ENCODE data around the gene PIK3R4. TPM values are rescaled to one million over a fixed set of nuclear protein-coding genes. Genes with fewer than 3 reads are reported as not detected.

PIK3R4 gene
- polyA plus RNA-seq, 1 of the 3 experiments (the other 2 are of a cell fraction): 27.2 TPM

DNA sequence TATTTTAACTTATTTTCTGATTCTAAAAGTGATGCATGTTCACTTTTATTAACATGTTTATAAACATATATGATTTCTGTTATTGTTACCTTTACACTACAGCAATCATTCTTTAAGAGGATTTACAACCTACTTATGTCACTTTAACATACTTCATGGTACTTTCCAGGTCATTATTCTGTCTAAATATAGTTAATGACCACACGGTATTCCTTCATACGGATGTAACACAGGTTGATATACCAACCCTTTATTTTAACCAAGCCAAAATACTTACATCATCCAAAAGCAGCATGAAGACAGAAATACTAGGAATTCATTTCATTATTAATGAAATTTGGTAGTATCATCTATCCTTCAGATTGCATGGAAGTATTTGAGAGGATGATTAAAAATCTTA lies 18.6 kb downstream of the PIK3R4 start:
- H3K4me1 ChIP-seq (ENCODE audit: control insufficient read depth in 1 of 2, insufficient read depth in 2 of 2, low read depth in 1 of 2, low read length in 1 of 2): peaks cover 3 to 6% of the 10 kb centered on the region in 2 experiments; a peak in 2 of 4 replicates
- WGBS (ENCODE audit: low lambda C conversion rate): 96% methylated on average over 2 of the region's 2 CpGs
- no peak overlapping the region for H3K4me2 ChIP-seq
- H4K20me1 ChIP-seq (ENCODE audit: insufficient read depth): no peaks in the 10 kb centered on the region
- H3K4me3 ChIP-seq (ENCODE audit: low read depth in 2 of 2, low read length in 1 of 2): no peak overlapping the region
- H3F3A ChIP-seq (replicated peaks; ENCODE audit: insufficient read depth): peaks cover 8% of the 10 kb centered on the region
- TF ChIP-seq POLR2AphosphoS5 (IDR thresholded peaks at IDR 0.05; ENCODE audit: low read depth, low read length) (no peak), FOXM1 (IDR thresholded peaks at IDR 0.05; ENCODE audit: low read depth) (no peak), EZH2phosphoT487 (IDR thresholded peaks at IDR 0.05; ENCODE audit: borderline replicate concordance, low read depth) (no peak), TAF1 (IDR thresholded peaks at IDR 0.05; ENCODE audit: borderline replicate concordance, low read depth, low read length) (no peak), NRF1 (IDR thresholded peaks at IDR 0.05; ENCODE audit: low read depth, low read length) (no peak), FOXJ3 (CRISPR knock-in tag; IDR thresholded peaks at IDR 0.05) (no peak), RFX5 (IDR thresholded peaks at IDR 0.05; ENCODE audit: low read length) (no peak), RAD21 (IDR thresholded peaks at IDR 0.05; ENCODE audit: low read length) (no peak), YY1 (IDR thresholded peaks at IDR 0.05; ENCODE audit: low read depth) (no peak), CHD2 (IDR thresholded peaks at IDR 0.05; ENCODE audit: low read length, partially characterized antibody) (no peak), ELF1 (IDR thresholded peaks at IDR 0.05) (no peak), RCOR1 (IDR thresholded peaks at IDR 0.05; ENCODE audit: low read length) (no peak)
- TF ChIP-seq, protein P1, sequence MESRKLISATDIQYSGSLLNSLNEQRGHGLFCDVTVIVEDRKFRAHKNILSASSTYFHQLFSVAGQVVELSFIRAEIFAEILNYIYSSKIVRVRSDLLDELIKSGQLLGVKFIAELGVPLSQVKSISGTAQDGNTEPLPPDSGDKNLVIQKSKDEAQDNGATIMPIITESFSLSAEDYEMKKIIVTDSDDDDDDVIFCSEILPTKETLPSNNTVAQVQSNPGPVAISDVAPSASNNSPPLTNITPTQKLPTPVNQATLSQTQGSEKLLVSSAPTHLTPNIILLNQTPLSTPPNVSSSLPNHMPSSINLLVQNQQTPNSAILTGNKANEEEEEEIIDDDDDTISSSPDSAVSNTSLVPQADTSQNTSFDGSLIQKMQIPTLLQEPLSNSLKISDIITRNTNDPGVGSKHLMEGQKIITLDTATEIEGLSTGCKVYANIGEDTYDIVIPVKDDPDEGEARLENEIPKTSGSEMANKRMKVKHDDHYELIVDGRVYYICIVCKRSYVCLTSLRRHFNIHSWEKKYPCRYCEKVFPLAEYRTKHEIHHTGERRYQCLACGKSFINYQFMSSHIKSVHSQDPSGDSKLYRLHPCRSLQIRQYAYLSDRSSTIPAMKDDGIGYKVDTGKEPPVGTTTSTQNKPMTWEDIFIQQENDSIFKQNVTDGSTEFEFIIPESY (IDR thresholded peaks at IDR 0.05; ENCODE audit: borderline replicate concordance, low read depth): no peak
- TF ChIP-seq, protein P2, sequence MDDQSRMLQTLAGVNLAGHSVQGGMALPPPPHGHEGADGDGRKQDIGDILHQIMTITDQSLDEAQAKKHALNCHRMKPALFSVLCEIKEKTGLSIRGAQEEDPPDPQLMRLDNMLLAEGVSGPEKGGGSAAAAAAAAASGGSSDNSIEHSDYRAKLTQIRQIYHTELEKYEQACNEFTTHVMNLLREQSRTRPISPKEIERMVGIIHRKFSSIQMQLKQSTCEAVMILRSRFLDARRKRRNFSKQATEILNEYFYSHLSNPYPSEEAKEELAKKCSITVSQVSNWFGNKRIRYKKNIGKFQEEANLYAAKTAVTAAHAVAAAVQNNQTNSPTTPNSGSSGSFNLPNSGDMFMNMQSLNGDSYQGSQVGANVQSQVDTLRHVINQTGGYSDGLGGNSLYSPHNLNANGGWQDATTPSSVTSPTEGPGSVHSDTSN (IDR thresholded peaks at IDR 0.05): no peak
- TF ChIP-seq, protein P3, sequence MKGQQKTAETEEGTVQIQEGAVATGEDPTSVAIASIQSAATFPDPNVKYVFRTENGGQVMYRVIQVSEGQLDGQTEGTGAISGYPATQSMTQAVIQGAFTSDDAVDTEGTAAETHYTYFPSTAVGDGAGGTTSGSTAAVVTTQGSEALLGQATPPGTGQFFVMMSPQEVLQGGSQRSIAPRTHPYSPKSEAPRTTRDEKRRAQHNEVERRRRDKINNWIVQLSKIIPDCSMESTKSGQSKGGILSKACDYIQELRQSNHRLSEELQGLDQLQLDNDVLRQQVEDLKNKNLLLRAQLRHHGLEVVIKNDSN (IDR thresholded peaks at IDR 0.05; ENCODE audit: borderline replicate concordance, low read depth): no peak
- ChIA-PET CTCF (no interaction called here), POLR2A (no interaction called here)
- H2AFZ ChIP-seq (ENCODE audit: low read depth): no peak overlapping the region
- H3K36me3 ChIP-seq (replicated peaks in 1 of 2; ENCODE audit: control insufficient read depth in 1 of 2, insufficient read depth in 2 of 2, low read length in 1 of 2): peaks cover 31 to 51% of the 10 kb centered on the region in 2 experiments
- H3K9me3 ChIP-seq: no peaks in the 10 kb centered on the region
- H3K27ac ChIP-seq (ENCODE audit: low read depth in 2 of 2, low read length in 1 of 2): no peak overlapping the region
- no peaks in the 10 kb centered on the region for H3K27me3 ChIP-seq (ENCODE audit: insufficient read depth)
- H3K79me2 ChIP-seq (ENCODE audit: insufficient read depth): no peaks in the 10 kb centered on the region; the same call in 1 of the 2 replicates
- DNase-seq: no peak
- H3K9ac ChIP-seq: no peak overlapping the region
- H3K9me2 ChIP-seq: no peaks in the 10 kb centered on the region

DNA sequence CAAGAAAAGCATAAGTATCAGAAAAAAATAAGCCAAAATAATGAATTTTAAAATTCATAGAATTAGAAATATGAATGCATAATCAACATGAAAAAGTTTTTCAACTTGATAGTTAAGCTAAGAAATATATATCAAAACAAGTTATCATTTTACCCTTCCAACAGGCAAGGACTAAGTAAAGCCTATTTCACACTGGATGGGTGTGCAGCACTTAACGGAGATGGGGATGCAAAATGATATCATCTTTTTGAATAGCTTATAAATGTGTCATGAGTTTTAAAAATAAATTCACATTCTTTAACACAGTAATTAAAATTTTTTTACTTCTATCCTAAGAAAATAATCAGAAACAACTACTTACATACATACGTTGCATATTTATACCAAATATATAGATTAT lies 20.9 kb downstream of the PIK3R4 start:
- Histone ChIP-seq H3K4me2 (no peak overlapping the region), H3K36me3 (replicated peaks in 1 of 2; ENCODE audit: control insufficient read depth in 1 of 2, insufficient read depth in 2 of 2, low read length in 1 of 2) (peaks cover 18 to 46% of the 10 kb centered on the region in 2 experiments), H3K4me1 (ENCODE audit: control insufficient read depth in 1 of 2, insufficient read depth in 2 of 2, low read depth in 1 of 2, low read length in 1 of 2) (peaks cover 3 to 6% of the 10 kb centered on the region in 2 experiments; a peak in 2 of 4 replicates), H3K9ac (no peak overlapping the region), H3F3A (replicated peaks; ENCODE audit: insufficient read depth) (peaks cover 8% of the 10 kb centered on the region), H3K4me3 (ENCODE audit: low read depth in 2 of 2, low read length in 1 of 2) (no peak overlapping the region), H3K79me2 (ENCODE audit: insufficient read depth) (no peaks in the 10 kb centered on the region; the same call in 1 of the 2 replicates), H3K9me3 (no peaks in the 10 kb centered on the region), H3K9me2 (no peaks in the 10 kb centered on the region), H4K20me1 (ENCODE audit: insufficient read depth) (no peaks in the 10 kb centered on the region), H3K27me3 (ENCODE audit: insufficient read depth) (no peaks in the 10 kb centered on the region), H3K27ac (ENCODE audit: low read depth in 2 of 2, low read length in 1 of 2) (no peak overlapping the region), H2AFZ (ENCODE audit: low read depth) (no peak overlapping the region)
- CTCF ChIA-PET: interaction anchor here (1.2 kb wide), 1 partner anchor 168 kb away, joined by 3 read pairs; the partner anchor contains the start of gene ATP2C1
- WGBS (ENCODE audit: low lambda C conversion rate): 81% methylated on average over 2 of the region's 2 CpGs
- no peak for DNase-seq
- POLR2A ChIA-PET: no interaction called here
- no peak for TF ChIP-seq TAF1 (IDR thresholded peaks at IDR 0.05; ENCODE audit: borderline replicate concordance, low read depth, low read length)
- TF ChIP-seq TEAD4 (IDR thresholded peaks at IDR 0.05; ENCODE audit: borderline replicate concordance, insufficient read depth): no peak
- TF ChIP-seq, protein P3 (IDR thresholded peaks at IDR 0.05; ENCODE audit: borderline replicate concordance, low read depth): no peak
- no peak for TF ChIP-seq NRF1 (IDR thresholded peaks at IDR 0.05; ENCODE audit: low read depth, low read length)
- no peak for TF ChIP-seq GATA2 (CRISPR knock-in tag; IDR thresholded peaks at IDR 0.05)
- TF ChIP-seq RAD21 (IDR thresholded peaks at IDR 0.05; ENCODE audit: low read length): no peak
- TF ChIP-seq RFX5 (IDR thresholded peaks at IDR 0.05; ENCODE audit: low read length): no peak
- TF ChIP-seq FOXJ3 (CRISPR knock-in tag; IDR thresholded peaks at IDR 0.05): no peak
- no peak for TF ChIP-seq MEF2A (IDR thresholded peaks at IDR 0.05; ENCODE audit: borderline replicate concordance, low read depth)
- no peak for TF ChIP-seq SMC3 (IDR thresholded peaks at IDR 0.05; ENCODE audit: low read depth, low read length)
- TF ChIP-seq SIN3A (IDR thresholded peaks at IDR 0.05; ENCODE audit: borderline replicate concordance, low read depth, low read length): no peak
- TF ChIP-seq, protein P4, sequence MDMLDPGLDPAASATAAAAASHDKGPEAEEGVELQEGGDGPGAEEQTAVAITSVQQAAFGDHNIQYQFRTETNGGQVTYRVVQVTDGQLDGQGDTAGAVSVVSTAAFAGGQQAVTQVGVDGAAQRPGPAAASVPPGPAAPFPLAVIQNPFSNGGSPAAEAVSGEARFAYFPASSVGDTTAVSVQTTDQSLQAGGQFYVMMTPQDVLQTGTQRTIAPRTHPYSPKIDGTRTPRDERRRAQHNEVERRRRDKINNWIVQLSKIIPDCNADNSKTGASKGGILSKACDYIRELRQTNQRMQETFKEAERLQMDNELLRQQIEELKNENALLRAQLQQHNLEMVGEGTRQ (IDR thresholded peaks at IDR 0.05; ENCODE audit: borderline replicate concordance, low read depth, low read length): no peak
- no peak for TF ChIP-seq FOSL2 (IDR thresholded peaks at IDR 0.05; ENCODE audit: borderline replicate concordance, low read depth)
- no peak for TF ChIP-seq CHD2 (IDR thresholded peaks at IDR 0.05; ENCODE audit: low read length, partially characterized antibody)
- no peak for TF ChIP-seq JUND (IDR thresholded peaks at IDR 0.05)
